SU-DHL-6 (cell line): ENCODE measurements around the gene MED31.

Source experiments
- H2AFZ ChIP-seq: fragments of 200-600 bp; sonication (generic); 2 replicates; pipeline ENCODE4 v1.6.1; 2014; ENCODE audit warnings: low read depth, mild to moderate bottlenecking, moderate library complexity, mixed read lengths, antibody characterized with exemption, low read length; ENCODE audit not compliant: severe bottlenecking
- H3F3A ChIP-seq: fragments of 200-600 bp; shearing (Covaris generic); 2 replicates; pipeline ENCODE4 v1.6.0; 2016; ENCODE audit warnings: antibody characterized with exemption, mild to moderate bottlenecking; ENCODE audit not compliant: insufficient read depth
- H3K27ac ChIP-seq: fragments of 200-600 bp; sonication (generic); 2 replicates; pipeline ENCODE4 v1.5.1; 2016; ENCODE audit warnings: low read depth, mild to moderate bottlenecking, low read length, moderate library complexity, mixed read lengths
- H3K27me3 ChIP-seq: fragments of 200-600 bp; sonication (generic), shearing (Covaris generic); 2 replicates; pipeline ENCODE4 v1.6.0; 2014; ENCODE audit warnings: mild to moderate bottlenecking, low read length
- H3K36me3 ChIP-seq: fragments of 200-600 bp; sonication (generic); 2 replicates; pipeline ENCODE4 v1.6.1; 2014; ENCODE audit warnings: mild to moderate bottlenecking, low read length, mixed read lengths
- H3K4me2 ChIP-seq: fragments of 300-600, 200-600 bp; shearing (Covaris generic), sonication (generic); 2 replicates; pipeline ENCODE4 v1.6.0; 2014; ENCODE audit warnings: low read length, low read depth, mild to moderate bottlenecking; ENCODE audit not compliant: poor library complexity, severe bottlenecking
- H3K4me3 ChIP-seq: fragments of 200-600 bp; sonication (generic); 2 replicates; pipeline ENCODE4 v1.5.1; 2014; ENCODE audit warnings: antibody characterized with exemption, low read length, mild to moderate bottlenecking, mixed read lengths; ENCODE audit not compliant: insufficient read depth, poor library complexity, severe bottlenecking
- H3K79me2 ChIP-seq: fragments of 200-600 bp; sonication (generic); 2 replicates; pipeline ENCODE4 v1.6.1; 2014; ENCODE audit warnings: mild to moderate bottlenecking, low read length, moderate library complexity; ENCODE audit not compliant: insufficient read depth
- H3K9ac ChIP-seq: fragments of 200-600 bp; sonication (generic); 2 replicates; pipeline ENCODE4 v1.7.0; 2014; ENCODE audit warnings: mild to moderate bottlenecking, low read length
- H3K9me2 ChIP-seq: fragments of 200-600 bp; sonication (generic); replicated peaks from 2 replicates; pipeline ENCODE4 v1.6.1; 2014; ENCODE audit warnings: low read length; ENCODE audit not compliant: insufficient read depth
- H3K9me3 ChIP-seq: fragments of 200-600 bp; sonication (generic); 2 replicates; pipeline ENCODE4 v1.6.1; 2014; ENCODE audit warnings: low read length, mixed read lengths; ENCODE audit not compliant: insufficient read depth
- H4K20me1 ChIP-seq: fragments of 200-600 bp; sonication (generic); 2 replicates; pipeline ENCODE4 v1.6.1; 2014; ENCODE audit warnings: low read depth, mild to moderate bottlenecking, antibody characterized with exemption, low read length, moderate library complexity, mixed read lengths
- EZH2phosphoT487 ChIP-seq: fragments of 200-600 bp; sonication (generic), shearing (Covaris generic); conservative IDR thresholded peaks from 2 replicates; pipeline ENCODE4 v1.6.1; 2018; ENCODE audit warnings: mild to moderate bottlenecking, antibody characterized with exemption, low read length, moderate library complexity, mixed read lengths
- TF ChIP-seq, protein P1 (sequence below): fragments of 200-600 bp; sonication (generic); IDR thresholded peaks from one replicate; pipeline ENCODE4 v1.5.1; 2017; ENCODE audit warnings: antibody characterized with exemption, mild to moderate bottlenecking, low read length, moderate library complexity; ENCODE audit not compliant: insufficient read depth, poor library complexity, severe bottlenecking

Gene MED31

DNA sequence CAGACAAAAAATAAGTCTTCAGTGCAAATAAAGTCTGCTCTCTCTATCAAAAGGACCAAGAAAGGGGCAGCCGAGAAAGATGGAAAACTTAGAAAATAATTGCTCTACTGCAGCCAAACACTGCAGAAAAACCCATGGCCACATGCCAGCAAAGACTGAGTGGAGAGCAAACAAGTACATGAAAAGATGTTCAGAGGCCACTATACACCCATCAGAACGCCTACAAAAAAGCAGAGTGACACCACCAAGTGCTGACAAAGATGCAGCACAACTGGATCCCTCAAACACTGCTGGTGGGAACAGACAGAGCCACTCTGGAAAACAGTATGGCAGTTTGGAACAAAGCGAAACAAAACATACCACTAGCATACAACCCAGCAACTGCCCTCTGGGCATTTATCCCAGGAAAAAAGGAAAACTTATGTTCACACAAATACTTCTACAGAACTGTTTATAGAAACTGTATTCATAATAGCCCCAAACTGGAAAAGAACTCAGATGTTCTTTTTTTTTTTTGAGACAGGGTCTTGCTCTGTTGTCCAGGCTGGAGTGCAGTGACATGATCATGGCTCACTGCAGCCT is 47.6 kb downstream of the MED31 start:
- Histone ChIP-seq H3K4me2 (no peak overlapping the region), H3K79me2 (no peaks in the 10 kb centered on the region), H3K27me3 (no peaks in the 10 kb centered on the region), H3K36me3 (0 out of 2 replicates have a peak, but pooled peaks cover 7% of the 10 kb centered on the region), H3K4me3 (no peak overlapping the region), H3K27ac (no peak overlapping the region), H3F3A (no peaks in the 10 kb centered on the region), H3K9me2 (no peaks in the 10 kb centered on the region), H3K9me3 (no peaks in the 10 kb centered on the region), H3K9ac (no peak overlapping the region), H4K20me1 (no peaks in the 10 kb centered on the region), H2AFZ (no peak overlapping the region)
- TF ChIP-seq, protein P1, sequence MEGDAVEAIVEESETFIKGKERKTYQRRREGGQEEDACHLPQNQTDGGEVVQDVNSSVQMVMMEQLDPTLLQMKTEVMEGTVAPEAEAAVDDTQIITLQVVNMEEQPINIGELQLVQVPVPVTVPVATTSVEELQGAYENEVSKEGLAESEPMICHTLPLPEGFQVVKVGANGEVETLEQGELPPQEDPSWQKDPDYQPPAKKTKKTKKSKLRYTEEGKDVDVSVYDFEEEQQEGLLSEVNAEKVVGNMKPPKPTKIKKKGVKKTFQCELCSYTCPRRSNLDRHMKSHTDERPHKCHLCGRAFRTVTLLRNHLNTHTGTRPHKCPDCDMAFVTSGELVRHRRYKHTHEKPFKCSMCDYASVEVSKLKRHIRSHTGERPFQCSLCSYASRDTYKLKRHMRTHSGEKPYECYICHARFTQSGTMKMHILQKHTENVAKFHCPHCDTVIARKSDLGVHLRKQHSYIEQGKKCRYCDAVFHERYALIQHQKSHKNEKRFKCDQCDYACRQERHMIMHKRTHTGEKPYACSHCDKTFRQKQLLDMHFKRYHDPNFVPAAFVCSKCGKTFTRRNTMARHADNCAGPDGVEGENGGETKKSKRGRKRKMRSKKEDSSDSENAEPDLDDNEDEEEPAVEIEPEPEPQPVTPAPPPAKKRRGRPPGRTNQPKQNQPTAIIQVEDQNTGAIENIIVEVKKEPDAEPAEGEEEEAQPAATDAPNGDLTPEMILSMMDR = no peak
- no peak for TF ChIP-seq EZH2phosphoT487

DNA sequence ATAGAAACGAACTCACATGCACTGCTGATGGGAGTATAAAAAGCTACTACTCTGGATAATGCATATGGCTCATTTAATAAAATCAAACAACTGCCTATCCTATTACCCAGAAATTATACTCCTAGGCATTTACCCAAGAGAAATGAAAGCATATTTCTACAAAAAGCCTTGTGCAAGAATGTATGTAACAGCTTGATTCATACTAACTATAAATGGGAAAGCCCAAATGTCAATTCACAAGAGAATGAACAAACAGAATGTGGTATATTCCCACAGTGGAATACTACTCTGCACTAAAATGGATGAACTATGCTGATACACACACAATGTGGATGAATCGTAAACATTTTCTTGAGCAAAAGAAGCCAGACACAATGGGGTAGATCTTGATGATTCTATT is 49.3 kb downstream of the MED31 start:
- Histone ChIP-seq H3F3A (no peaks in the 10 kb centered on the region), H3K4me3 (no peak overlapping the region), H3K27me3 (no peaks in the 10 kb centered on the region), H3K9me3 (no peaks in the 10 kb centered on the region), H2AFZ (no peak overlapping the region), H3K79me2 (no peaks in the 10 kb centered on the region), H3K36me3 (peaks cover 3% of the 10 kb centered on the region; the same call in 1 of the 2 replicates), H4K20me1 (no peaks in the 10 kb centered on the region), H3K9me2 (no peaks in the 10 kb centered on the region), H3K27ac (no peak overlapping the region), H3K9ac (no peak overlapping the region), H3K4me2 (no peak overlapping the region)
- TF ChIP-seq, protein P1 = no peak
- TF ChIP-seq EZH2phosphoT487 = no peak

DNA sequence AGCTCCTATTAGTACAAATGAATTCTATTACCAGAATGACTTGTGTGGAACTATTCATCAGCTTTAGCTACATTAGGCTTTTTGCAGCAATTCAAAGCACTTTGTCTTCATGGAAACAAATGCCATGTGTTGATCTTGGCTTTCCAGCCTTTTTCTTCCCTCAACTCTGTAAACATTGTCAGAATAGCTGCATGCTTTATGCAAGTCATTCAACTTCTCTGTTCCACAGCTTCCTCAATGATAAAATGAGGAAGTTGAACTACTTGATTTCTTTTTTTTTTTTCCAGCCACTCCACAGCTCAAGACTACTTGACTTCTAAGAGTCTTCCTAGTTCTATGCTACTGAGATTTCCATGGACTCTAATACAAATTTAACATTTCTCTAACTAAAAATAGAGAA is 52.0 kb downstream of the MED31 start:
- Histone ChIP-seq H3K9me3 (no peaks in the 10 kb centered on the region), H3K36me3 (peaks cover 3% of the 10 kb centered on the region; the same call in 1 of the 2 replicates), H3F3A (no peaks in the 10 kb centered on the region), H3K27me3 (no peaks in the 10 kb centered on the region), H4K20me1 (no peaks in the 10 kb centered on the region), H3K4me3 (no peak overlapping the region), H2AFZ (peak overlapping the region; percentile 1), H3K27ac (no peak overlapping the region; the same call in 1 of the 2 replicates), H3K4me2 (no peak overlapping the region), H3K79me2 (no peaks in the 10 kb centered on the region), H3K9ac (no peak overlapping the region), H3K9me2 (no peaks in the 10 kb centered on the region)
- no peak for TF ChIP-seq EZH2phosphoT487
- TF ChIP-seq, protein P1 = no peak
